AG04450 (cell line): ENCODE measurements around the gene APOLD1. TPM values are rescaled to one million over a fixed set of nuclear protein-coding genes. Genes with fewer than 3 reads are reported as not detected.
A peak's percentile ranks its signal among the peaks of the same experiment; 100 is the strongest.
"Not testable (repeated sequence)": the region's sequence is repeated elsewhere in the genome, so short reads cannot be mapped to it uniquely, and the experiment has no call there.

ENCODE experiments used
- CTCF ChIA-PET: fragments of 300-600, 350-600 bp; formaldehyde crosslinking; extraction: SDS; loops from one replicate; lab custom pipeline; 2022; ENCODE audit warnings: antibody characterized with exemption, inconsistent platforms; lab: Charles Lee
- POLR2A ChIA-PET: fragments of 350-600 bp; formaldehyde crosslinking; extraction: SDS; loops from one replicate; lab custom pipeline; 2021; ENCODE audit warnings: antibody characterized with exemption, inconsistent platforms; lab: Yijun Ruan, JAX
- DNase-seq: peaks from one replicate; pipeline ENCODE4 v3.0.0-alpha.2; 2011; ENCODE audit warnings: low read depth, low spot score
- H3K27ac ChIP-seq: one replicate; pipeline ENCODE4 v1.5.1; 2012; ENCODE audit warnings: low read depth, low read length, control low read depth
- H3K27me3 ChIP-seq: one replicate; pipeline ENCODE4 v1.6.0; 2012; ENCODE audit warnings: low read length; ENCODE audit not compliant: control insufficient read depth, insufficient read depth
- H3K4me3 ChIP-seq: 2 replicates; pipeline ENCODE4 v1.5.1; 2011; ENCODE audit warnings: mild to moderate bottlenecking, low read depth, low read length, control low read depth
- H3K9me3 ChIP-seq: 2 replicates; pipeline ENCODE4 v1.5.1; 2012; ENCODE audit warnings: low read length; ENCODE audit not compliant: control insufficient read depth, insufficient read depth
- CTCF ChIP-seq: IDR thresholded peaks from 2 replicates; pipeline ENCODE4 v1.5.1; 2011; ENCODE audit warnings: low read depth, low read length, control low read depth, inconsistent platforms
- polyA plus RNA-seq: library from polyadenylated mRNA; depleted of rRNA; stranded (reverse); fragments of >200 nt; gene quantifications from 2 replicates; pipeline ENCODE4 v1.2.3, GENCODE V29; 2011

Gene APOLD1
- polyA plus RNA-seq, 1 experiment, result 2.6 TPM

- no peak overlapping the region for H3K4me3 ChIP-seq
- ChIA-PET CTCF (interaction anchor here (1.3 to 3.2 kb wide), 2 partner anchors 19 to 28 kb away, joined by 3 to 13 read pairs; no protein-coding TSS in a partner anchor), POLR2A (no interaction called here)
- no peak for DNase-seq
- H3K9me3 ChIP-seq, result no peaks in the 10 kb centered on the region
- no peak for TF ChIP-seq CTCF
- H3K27me3 ChIP-seq, result no peaks in the 10 kb centered on the region
- H3K27ac ChIP-seq, result no peak overlapping the region
These were observed 32.2 kb downstream of the APOLD1 start for GRCh38 chr12:12817616-12818015.

- no peak for TF ChIP-seq CTCF
- Histone ChIP-seq H3K9me3 (no peaks in the 10 kb centered on the region), H3K27ac (peak overlapping the region; percentile 69), H3K4me3 (no peak overlapping the region), H3K27me3 (no peaks in the 10 kb centered on the region)
- DNase-seq, result no peak
- CTCF ChIA-PET, result interaction anchor here (0.7 to 3.2 kb wide), 3 partner anchors 24 to 167 kb away, joined by 3 to 13 read pairs (median 3); no protein-coding TSS in a partner anchor
- POLR2A ChIA-PET, result interaction anchor here (0.6 to 1.5 kb wide), 4 partner anchors 10 to 388 kb away, joined by 3 to 8 read pairs (median 4); partner anchors contain the start of gene GPRC5A
These were observed 33.2 kb downstream of the APOLD1 start for GRCh38 chr12:12818701-12819100.

- Histone ChIP-seq H3K9me3 (no peaks in the 10 kb centered on the region), H3K4me3 (no peak overlapping the region), H3K27me3 (no peaks in the 10 kb centered on the region), H3K27ac (peak overlapping the region; percentile 82)
- no peak for TF ChIP-seq CTCF
- CTCF ChIA-PET, result interaction anchor here (0.7 to 3.2 kb wide), 3 partner anchors 25 to 167 kb away, joined by 3 to 13 read pairs (median 3); no protein-coding TSS in a partner anchor
- no peak for DNase-seq
- POLR2A ChIA-PET, result interaction anchor here (0.6 to 1.5 kb wide), 5 partner anchors 9 to 387 kb away, joined by 3 to 8 read pairs (median 3); partner anchors contain the start of gene GPRC5A
These were observed 33.8 kb downstream of the APOLD1 start for GRCh38 chr12:12819221-12819620.

- H3K27me3 ChIP-seq, result no peaks in the 10 kb centered on the region
- CTCF ChIA-PET, result interaction anchor here (0.6 to 3.2 kb wide), 2 partner anchors 30 to 83 kb away, joined by 3 to 13 read pairs; no protein-coding TSS in a partner anchor
- peak; percentile 81 for DNase-seq
- POLR2A ChIA-PET, result interaction anchor here (0.7 to 1.5 kb wide), 5 partner anchors 9 to 94 kb away, joined by 3 to 8 read pairs (median 3); partner anchors contain the start of gene GPRC5A
- peak; percentile 30 for TF ChIP-seq CTCF
- peak overlapping the region; percentile 82 for H3K27ac ChIP-seq
- H3K9me3 ChIP-seq, result no peaks in the 10 kb centered on the region
- no peak overlapping the region for H3K4me3 ChIP-seq
These were observed 34.4 kb downstream of the APOLD1 start for GRCh38 chr12:12819752-12820311.

- ChIA-PET CTCF (interaction anchor here (0.6 to 3.2 kb wide), 3 partner anchors 8 to 84 kb away, joined by 3 to 13 read pairs (median 9); no protein-coding TSS in a partner anchor), POLR2A (interaction anchor here (0.7 to 1.5 kb wide), 3 partner anchors 33 to 94 kb away, joined by 3 to 8 read pairs (median 3); partner anchors contain the start of gene GPRC5A)
- H3K27me3 ChIP-seq, H3K9me3 ChIP-seq, DNase-seq, H3K4me3 ChIP-seq: not testable (repeated sequence)
- H3K27ac ChIP-seq, result peak overlapping the region; percentile 82
These were observed 34.9 kb downstream of the APOLD1 start for GRCh38 chr12:12820376-12820775.
